Muscle of back (tissue), 11 donors: ENCODE data around the gene C10orf90. TPM values are rescaled to one million over a fixed set of nuclear protein-coding genes. Genes with fewer than 3 reads are reported as not detected.
A peak's percentile ranks its signal among the peaks of the same experiment; 100 is the strongest.

Experiments used
- DNase-seq, 3 donors: peaks; one replicate each; pipeline versions ENCODE4 v3.0.0 to v3.0.0-alpha.2; 2013
- polyA plus RNA-seq, 10 donors: library from polyadenylated mRNA; unstranded; fragments of 120-200 nt; gene quantifications; one replicate each; pipeline ENCODE4 v1.2.1, GENCODE V29; 2013; ENCODE audit not compliant: insufficient read length in 10 of 10

The C10orf90 gene
- polyA plus RNA-seq, 10 donors: 0.27 to 1.3 (median 0.66) TPM

- DNase-seq: peak; percentile 52 to 79 (median 65)
Observed at GRCh38 chr10:126504063-126504760, 166.3 kb downstream of the C10orf90 start.

GRCh38 chr10:126503392-126504062 lies 167.0 kb downstream of the C10orf90 start:
- peak in 1 of 3 donors; percentile 49 for DNase-seq

- peak in 1 of 3 donors; percentile 69 for DNase-seq
Observed at GRCh38 chr10:126502441-126502840, 168.1 kb downstream of the C10orf90 start.

- no peak for DNase-seq
Observed at GRCh38 chr10:126501828-126502227, 168.7 kb downstream of the C10orf90 start.

GRCh38 chr10:126500866-126501265 lies 169.6 kb downstream of the C10orf90 start:
- DNase-seq: peak in 1 of 3 donors; percentile 30

- no peak for DNase-seq
Observed at GRCh38 chr10:126500185-126500584, 170.3 kb downstream of the C10orf90 start.

GRCh38 chr10:126499744-126500143 lies 170.7 kb downstream of the C10orf90 start:
- no peak for DNase-seq

- DNase-seq: no peak
Observed at GRCh38 chr10:126497672-126498071, 172.8 kb downstream of the C10orf90 start.

GRCh38 chr10:126496771-126497545 lies 173.5 kb downstream of the C10orf90 start:
- no peak for DNase-seq

GRCh38 chr10:126491476-126491875 lies 179.0 kb downstream of the C10orf90 start:
- DNase-seq: no peak

GRCh38 chr10:126481181-126481580 lies 189.3 kb downstream of the C10orf90 start:
- no peak for DNase-seq

- DNase-seq: no peak
Observed at GRCh38 chr10:126480648-126481047, 189.8 kb downstream of the C10orf90 start.

- DNase-seq: peak in 1 of 3 donors; percentile 55
Observed at GRCh38 chr10:126479280-126479895, 191.1 kb downstream of the C10orf90 start.

- DNase-seq: no peak
Observed at GRCh38 chr10:126478546-126478945, 191.9 kb downstream of the C10orf90 start.

GRCh38 chr10:126476246-126476645 lies 194.2 kb downstream of the C10orf90 start:
- peak; percentile 62 to 84 (median 67) for DNase-seq

GRCh38 chr10:126475074-126475691 lies 195.3 kb downstream of the C10orf90 start:
- DNase-seq: no peak

- DNase-seq: no peak
Observed at GRCh38 chr10:126474031-126474430, 196.5 kb downstream of the C10orf90 start.

- DNase-seq: no peak
Observed at GRCh38 chr10:126470991-126471390, 199.5 kb downstream of the C10orf90 start.

- DNase-seq: no peak
Observed at GRCh38 chr10:126469692-126470091, 200.8 kb downstream of the C10orf90 start.

GRCh38 chr10:126468876-126469643 lies 201.4 kb downstream of the C10orf90 start:
- DNase-seq: no peak

- DNase-seq: no peak
Observed at GRCh38 chr10:126468467-126468866, 202.0 kb downstream of the C10orf90 start.
